GM21526 (cell line): ENCODE results near the gene BBLN.

Experiments
- ATAC-seq: cut with Tn5 transposase; IDR thresholded peaks from one replicate; pipeline ENCODE4 v1.9.1; 2021; ENCODE audit warnings: moderate library complexity; ENCODE audit not compliant: unreplicated experiment, low FRiP score

BBLN gene

GRCh38 chr9:128144239-128145181 is 15.6 kb upstream of the BBLN start:
- ATAC-seq, result no peak

GRCh38 chr9:128145536-128145935 is 14.5 kb upstream of the BBLN start:
- ATAC-seq, result no peak

GRCh38 chr9:128145951-128146351 is 14.1 kb upstream of the BBLN start:
- ATAC-seq, result no peak

- no peak for ATAC-seq
Measured at GRCh38 chr9:128146591-128147120, 13.4 kb upstream of the BBLN start.

GRCh38 chr9:128148509-128149000 is 11.5 kb upstream of the BBLN start:
- no peak for ATAC-seq

- no peak for ATAC-seq
Measured at GRCh38 chr9:128149001-128149701, 10.9 kb upstream of the BBLN start, which contains the start of gene LCN2. LCN2 (plus strand) TSS chr9:128149453; CDS start chr9:128149526, 73 bp downstream.

- ATAC-seq, result no peak
Measured at GRCh38 chr9:128149951-128150593, 10.0 kb upstream of the BBLN start.

- ATAC-seq, result no peak
Measured at GRCh38 chr9:128150594-128151308, 9.3 kb upstream of the BBLN start.

- ATAC-seq, result no peak
Measured at GRCh38 chr9:128151309-128152132, 8.5 kb upstream of the BBLN start.

GRCh38 chr9:128152133-128153059 is 7.7 kb upstream of the BBLN start:
- no peak for ATAC-seq

- no peak for ATAC-seq
Measured at GRCh38 chr9:128153060-128153946, 6.8 kb upstream of the BBLN start.

GRCh38 chr9:128153947-128154695 is 5.9 kb upstream of the BBLN start:
- ATAC-seq, result no peak

- ATAC-seq, result no peak
Measured at GRCh38 chr9:128155736-128156500, 4.1 kb upstream of the BBLN start.

GRCh38 chr9:128159522-128159783 is 612 bp upstream of the BBLN start:
- no peak for ATAC-seq

GRCh38 chr9:128160603-128160987 is 530 bp downstream of the BBLN start:
- ATAC-seq, result peak; percentile 10
